Hematopoietic multipotent progenitor cell treated with erythropoietin and hydrocortisone succinate and interleukin-3 and kit ligand, for 17 days (in vitro differentiated cells): Measurements from ENCODE around the gene PARP8.

Experiments
- DNase-seq: peaks from one replicate; pipeline ENCODE4 v3.0.0-alpha.2; 2015; ENCODE audit warnings: low spot score

PARP8 gene

DNA sequence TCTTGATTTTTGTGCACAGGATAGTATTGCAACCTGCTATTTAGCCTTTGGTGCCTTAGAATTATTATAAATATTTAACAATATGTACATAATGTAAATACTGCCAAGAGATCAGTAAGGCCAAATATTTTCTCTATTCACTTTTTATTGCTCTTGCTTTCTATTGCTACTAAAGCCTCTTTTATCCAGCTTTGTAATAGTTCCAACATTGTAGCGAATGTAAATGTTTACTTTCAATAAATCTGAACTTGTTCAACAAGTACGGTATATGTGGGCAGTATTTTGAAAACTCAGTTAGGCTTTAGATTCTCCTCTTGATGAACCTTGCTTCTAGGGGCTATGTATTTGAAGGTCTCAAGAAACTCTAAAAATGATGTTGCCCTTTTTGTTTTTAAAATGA lies 179.8 kb downstream of the PARP8 start:
- no peak for DNase-seq

DNA sequence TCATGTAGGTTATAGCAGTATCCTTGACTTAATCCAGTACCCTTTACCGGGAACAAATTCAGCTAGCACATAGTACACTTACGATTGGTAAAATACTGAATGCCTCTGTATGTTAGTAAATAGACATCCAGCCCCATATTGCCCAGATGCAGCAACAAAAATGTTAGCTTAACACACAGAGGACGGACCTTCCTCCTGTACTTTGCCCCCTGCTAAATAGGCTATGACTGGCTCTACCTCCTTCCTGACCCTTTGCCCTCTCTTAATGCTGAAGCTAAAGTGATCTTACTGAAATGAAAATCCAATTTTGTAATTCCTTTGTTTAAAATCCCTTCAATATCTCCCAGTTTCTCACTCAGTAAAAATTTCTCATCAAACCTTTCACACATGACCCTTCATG lies 183.1 kb downstream of the PARP8 start:
- DNase-seq, result no peak

DNA sequence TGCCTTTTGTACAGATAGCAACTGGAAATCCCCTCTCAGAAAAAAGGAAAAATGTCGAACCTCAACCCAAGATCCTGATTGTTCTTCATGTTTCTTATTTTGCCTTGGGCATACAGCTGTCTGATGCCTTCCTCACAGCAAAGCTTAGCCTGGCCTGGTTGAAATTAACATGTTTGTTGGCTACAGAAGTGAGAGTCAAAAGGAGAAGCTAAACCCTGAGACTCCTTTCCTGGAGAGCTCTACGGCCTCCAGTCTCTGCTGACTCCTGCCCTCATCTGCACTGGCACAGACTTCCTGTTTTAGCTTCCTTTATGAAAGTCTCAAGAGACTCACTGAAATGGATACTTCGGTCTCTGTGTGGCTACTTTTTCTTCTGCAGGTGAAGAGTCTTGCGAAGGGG lies 186.7 kb downstream of the PARP8 start:
- DNase-seq, result no peak

DNA sequence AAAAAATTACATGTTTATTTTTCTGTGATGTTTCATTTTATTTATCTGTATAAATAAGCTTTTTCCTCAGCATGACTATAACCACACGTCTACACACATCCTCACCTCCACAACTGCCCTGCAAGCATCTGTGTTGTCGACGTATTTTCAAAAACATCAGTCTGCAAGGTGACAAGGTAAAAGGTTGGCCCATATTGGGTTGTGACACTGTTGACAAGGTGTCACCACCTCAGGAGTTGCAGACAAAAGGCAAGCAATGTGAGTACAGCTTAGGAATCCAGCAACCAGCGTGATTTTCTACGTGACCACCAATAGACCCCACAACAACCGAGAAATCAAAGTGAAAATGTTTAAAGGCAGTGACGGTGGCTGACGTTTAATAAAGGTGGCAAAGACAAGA lies 187.6 kb downstream of the PARP8 start:
- no peak for DNase-seq

DNA sequence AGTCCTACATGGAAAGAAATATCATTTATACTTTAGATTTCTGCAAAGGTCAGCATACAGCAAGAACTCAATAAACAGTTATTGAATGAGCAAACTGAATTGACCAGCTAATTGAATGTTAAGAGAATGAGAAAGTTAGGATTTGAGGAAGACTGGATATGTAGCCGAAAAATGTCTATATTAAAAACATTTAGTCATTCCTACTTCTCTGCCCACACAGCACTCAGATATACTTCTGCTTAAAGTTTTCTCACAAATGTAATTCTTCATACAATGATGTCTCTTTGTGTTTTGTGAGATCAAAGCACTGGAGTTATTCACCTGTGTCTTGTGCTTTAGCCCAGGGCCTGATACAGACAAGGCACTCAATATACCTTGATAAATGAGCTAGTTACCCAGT lies 188.6 kb downstream of the PARP8 start:
- DNase-seq, result no peak

DNA sequence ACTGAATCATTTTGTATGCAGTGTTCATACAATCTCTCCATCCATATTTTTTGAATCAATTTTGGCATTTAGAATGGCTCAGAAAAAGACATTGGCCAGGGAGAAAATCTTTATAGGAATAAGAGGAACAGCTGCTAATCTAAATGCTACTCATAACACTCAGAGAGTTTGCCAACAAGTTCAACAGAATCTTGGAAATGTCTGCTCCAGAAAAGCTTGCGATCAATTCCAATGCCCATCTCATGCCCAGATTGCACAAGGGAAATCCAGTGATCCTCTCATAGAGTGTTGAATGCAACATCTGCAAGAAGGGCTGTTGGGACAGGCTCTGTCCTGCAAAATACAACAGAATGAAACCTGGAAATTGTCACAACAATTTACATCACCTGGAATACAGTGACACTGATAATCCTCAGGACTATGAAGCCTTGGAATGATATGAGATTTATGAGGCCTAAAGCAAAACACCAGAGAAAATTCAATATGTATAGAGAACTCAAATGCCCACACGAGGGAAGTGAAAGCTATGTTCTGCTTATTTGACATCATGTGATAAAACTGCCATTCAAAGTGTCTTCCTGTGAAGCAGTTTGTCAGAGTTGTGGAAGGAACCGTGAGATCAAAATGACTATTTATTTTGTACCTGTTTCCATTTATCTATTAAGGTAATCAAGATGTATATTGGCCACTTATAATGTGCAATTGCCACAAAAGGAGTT lies 190.1 kb downstream of the PARP8 start:
- DNase-seq, result no peak

DNA sequence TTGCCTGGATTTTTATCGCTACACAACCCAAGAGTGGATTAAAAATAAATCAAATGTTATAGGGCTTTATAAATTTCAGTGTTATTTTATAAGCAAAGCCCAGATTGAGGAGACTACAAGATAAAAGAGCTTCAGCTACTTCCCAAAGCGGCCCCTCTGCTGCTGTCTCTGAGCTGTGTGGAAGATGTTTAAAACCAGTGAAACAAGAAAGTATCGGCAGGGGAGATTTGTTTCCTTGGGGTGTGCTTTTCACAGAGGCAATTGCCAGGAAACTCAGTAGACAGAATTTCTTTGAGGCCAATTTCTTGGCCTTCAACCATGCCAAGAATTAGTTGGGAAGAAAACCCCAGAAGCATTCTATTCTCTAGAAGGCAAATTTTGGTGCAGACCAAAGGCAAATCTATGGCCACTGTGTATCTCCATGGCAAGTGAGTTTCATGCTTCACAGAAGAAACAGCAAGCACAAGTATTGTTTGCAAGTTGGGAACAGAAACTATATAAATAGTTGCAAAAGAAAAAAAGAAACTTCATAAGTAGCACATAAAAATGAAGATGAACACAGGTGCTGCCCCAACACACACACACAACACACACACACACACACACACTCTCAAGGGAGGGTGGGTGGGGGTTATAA lies 197.2 kb downstream of the PARP8 start:
- DNase-seq, result no peak

DNA sequence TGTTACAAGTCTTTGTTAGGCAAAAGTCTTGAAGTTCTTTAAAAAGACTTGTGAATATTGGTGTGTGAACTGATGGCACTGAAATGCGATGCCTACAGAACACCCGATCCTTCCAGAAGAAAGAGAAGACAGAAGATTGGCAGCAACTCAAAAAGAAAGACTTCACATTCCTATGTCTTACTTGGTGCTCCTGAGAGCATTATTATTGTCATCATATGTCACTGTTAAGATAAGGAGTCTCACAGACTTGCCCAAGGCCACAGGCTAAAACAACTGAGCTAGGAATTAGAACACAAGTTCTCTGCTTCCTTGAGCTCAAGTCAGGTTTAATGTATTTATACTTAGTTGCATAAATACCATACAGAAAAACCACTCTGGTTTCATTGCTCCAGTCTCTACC lies 198.0 kb downstream of the PARP8 start:
- DNase-seq, result no peak

DNA sequence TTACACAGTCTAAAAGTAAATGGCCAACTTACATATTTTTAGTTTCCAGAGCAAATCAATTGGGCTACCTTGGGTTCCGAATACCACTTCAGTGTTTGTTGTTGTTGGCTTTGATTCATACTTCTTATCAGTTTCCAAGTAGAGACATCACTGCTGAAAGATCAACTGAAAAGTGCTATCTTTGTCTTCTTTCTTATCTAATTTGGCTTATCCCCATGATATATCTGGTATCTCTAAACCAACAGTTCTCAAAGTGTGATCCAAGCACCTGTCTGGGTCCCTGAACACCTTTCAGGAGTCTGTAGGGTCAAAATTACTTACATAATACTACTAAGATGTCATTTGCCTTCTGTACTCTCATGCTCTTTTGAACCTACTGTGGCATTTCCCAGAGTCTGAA lies 200.0 kb downstream of the PARP8 start:
- no peak for DNase-seq

DNA sequence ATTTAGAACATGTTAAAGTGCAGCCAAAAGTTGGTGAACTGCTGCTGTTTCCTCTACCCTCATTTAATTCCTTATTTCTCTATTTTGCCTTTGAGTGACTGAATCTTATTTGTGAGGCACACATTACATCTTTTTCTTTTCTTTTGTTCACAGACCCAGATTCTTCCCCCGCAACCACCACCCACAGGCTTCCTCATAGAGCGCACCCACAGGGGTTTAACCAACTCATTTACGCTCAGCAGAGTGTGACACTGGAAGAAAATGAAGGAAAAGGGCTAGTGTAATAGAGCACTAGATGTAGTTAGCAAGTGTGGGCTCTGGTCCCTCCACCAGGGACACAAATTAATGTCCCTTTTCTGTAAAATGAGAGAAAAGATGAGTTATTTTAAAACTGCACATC lies 200.7 kb downstream of the PARP8 start:
- DNase-seq, result no peak

DNA sequence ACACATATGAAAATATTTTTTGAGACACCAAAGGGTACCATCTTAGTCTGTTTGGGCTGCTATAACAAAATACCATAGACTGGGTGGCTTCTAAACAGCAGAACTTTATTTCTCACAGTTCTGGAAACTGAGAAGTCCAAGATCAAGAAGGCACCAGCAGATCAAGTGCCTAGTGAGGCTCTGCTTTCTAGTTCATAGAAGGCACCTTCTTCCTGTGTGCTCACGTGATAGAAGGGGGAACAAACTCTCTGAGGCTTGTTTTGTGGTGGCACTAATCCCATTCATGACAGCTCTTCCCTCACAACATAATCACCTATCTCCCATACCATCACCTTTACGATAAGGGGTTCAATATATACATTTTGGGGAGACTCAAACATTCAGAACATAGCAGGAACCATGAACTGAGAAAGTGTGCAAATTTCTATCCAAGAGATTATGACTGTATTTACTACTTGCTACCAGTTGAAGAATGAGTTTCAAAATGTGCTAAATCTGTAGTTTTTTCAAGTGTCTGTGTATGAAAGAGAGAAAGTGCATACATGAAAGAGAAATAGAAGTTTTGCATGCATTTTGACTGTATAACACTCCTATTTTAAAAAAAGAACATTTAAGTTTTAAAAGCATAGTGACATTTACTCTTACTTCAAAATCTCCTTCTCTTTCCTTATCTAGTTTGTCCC lies 207.3 kb downstream of the PARP8 start:
- DNase-seq, result no peak

DNA sequence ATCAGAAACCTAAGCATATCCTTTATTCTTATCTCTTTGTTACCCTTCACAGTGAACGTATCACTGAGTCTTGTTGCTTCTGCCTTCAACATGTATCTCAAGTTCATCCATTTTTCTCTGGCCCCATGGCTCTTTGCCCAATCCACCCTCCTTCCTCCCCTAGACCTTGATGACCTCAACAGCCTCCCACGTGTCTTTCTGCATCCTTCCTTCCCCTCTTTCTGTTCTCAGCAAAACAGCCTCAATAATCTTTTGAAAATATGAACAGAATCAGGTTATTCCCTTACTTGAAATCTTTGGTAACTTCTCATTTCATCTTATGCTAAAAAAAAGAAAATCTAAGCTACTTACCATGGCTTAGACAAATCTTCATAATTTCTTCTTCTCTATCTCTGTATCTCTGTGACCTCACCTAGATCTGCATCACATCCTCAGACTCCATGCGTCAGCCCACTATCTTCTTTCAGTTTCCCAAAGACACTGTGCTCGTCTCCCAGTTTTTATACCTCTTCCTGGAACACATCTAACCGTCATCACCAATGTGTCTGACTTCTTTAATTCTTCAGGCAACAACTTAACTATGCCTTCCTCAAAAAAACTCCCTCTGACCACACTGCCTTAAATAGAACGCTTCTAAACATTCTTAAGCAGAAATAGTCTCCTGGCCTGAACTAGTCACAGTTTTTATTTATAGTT lies 208.0 kb downstream of the PARP8 start:
- no peak for DNase-seq

DNA sequence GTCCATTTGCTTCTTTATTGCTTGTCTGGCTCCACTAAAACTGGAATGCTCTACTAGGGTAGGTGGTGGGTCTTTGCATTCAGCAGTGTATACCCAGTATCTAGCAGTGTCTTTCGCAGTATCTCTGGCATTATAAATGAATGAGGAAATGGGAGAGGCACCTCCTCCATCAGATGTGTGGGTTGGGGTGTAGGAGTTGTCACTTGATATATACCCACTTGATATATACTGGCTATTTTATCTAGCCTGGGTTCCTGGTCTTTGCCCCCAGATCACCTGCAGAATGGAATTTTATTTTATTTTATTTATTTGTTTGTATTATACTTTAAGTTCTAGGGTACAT lies 208.5 kb downstream of the PARP8 start:
- DNase-seq, result no peak

DNA sequence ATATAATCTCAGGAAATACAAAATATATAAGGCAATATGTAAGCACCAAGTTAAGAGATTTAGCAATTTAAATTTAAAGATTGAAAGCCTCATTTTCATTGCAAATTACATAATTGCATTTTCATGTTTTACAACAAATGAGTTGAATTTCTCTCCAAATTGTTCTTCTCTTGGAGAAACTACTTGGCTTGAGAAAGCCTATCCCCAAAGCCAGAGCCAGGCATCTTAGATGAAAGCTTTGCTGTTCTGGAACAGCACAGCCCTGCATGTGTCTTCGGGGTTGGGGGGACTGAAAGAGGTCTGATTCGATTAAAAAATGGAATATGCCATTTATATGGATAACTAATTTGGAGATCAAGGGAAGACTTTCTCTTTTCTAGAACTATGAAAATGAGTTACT lies 212.0 kb downstream of the PARP8 start:
- no peak for DNase-seq

DNA sequence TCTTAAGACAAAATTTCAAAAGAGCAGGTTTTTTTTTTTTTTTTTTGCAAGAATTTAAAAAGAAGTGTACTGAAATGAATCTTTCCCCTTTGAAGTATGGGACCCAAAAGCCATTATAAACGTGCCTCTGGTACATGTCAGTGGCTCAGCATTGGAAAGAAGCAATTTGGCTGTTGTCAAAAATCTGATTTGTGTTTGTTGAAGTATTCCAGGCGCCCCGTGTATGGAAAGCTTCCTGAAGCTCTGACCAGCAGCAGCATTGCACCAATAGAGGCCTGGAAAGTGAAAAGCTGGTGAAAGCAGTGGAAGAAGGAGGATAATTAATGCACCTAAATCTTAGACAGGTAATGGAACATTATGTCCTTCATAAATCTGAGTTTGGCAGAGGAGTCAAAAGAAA lies 215.0 kb downstream of the PARP8 start:
- no peak for DNase-seq

DNA sequence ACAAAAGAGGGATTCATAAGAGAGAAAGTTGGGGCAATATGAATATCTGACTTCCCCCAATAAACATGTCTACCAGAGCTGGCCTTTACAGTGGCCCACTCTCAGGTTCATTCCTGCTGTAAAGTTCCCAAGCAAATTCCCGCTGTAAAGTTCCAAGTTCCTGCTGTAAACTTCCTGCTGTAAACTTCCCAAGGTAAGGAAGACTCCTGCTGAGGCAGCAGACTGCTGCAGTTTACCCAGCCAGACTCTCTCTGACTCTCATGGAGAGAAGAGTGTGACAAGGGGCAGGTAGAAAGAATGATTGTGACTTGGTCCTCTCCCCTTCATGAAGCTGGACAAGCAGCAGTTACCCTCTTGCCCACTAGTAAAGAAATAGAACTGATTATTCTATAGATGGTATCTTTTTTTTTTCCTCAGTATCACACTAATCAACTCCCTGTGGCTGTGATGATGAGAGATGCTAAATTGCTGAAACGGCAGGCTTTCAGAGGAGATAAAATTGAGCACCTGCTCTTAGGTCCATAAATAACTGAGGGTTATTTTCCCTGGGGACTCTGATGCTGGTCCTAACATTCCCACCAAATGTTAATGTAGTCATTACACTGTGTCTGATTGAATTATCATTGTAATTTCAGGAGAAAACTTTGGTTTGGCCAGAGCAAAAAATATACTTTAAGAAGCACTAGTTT lies 220.4 kb downstream of the PARP8 start:
- no peak for DNase-seq

DNA sequence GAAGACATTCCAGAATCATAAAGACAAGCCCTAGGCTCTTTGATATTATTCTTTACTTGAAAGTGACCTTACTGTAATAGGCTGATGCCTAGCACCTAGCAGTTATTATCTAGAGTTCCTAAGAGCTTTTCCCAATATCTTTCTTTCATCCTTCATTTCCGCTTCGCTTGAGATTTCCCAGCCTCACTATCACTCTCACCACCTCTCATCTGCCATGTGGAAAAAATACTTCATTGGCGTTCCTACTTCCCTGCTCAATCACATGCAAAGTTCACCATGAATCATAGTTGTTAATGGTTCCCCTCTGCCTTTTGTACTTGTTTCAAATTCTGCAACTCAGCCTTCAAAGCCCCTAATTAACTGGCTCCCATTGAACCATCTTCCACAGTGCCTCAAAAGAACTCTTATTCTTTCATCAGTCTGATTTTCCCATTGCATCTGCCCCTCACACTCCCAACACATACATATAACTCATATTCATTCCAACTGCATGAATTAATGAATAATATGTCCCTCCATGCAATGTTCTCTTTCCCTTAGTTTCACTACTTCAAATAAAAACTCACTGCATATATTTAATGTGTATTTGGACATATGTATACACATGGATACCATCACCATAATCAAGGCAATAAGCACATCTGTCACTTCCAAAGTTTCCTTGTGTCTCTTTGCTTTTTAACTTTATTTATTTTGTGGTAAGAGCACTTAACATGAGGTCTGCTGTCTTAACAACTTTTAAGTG lies 221.6 kb downstream of the PARP8 start:
- no peak for DNase-seq

DNA sequence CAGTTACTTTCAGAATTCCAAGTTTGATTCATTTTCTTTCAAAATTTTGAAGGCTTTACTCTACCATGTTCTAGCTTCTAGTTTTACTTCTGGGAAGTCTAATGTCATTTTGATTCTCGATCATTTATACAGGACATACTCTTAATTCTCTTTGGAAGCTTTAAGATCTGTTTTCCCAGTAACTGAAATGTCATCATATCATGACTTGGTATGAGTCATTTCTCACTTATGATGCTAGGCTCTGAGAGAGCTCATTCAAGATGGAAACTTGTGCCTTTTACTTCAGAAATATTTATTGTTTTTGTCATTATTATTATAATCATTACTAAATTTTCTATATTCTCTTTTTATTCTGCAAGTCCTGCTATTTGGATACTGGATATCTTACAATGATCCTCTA lies 222.3 kb downstream of the PARP8 start:
- DNase-seq, result no peak

DNA sequence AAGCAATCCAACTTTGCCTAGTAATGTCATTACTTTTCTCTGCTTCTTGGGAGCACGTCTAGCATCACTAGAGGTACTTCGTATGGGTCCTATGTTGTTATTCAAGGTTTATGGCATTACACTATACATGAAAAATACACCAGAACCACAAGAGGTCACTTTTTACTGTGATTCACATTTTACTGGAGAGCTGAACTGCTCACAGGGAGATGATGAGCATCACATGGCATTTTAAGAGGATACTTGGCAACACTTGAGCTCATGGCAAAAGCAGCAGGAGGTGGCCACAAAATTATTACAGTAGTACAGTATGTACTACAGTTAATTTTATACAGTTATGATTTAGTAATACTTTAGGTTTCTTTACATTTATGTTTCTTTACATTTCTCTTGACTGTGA lies 223.4 kb downstream of the PARP8 start:
- no peak for DNase-seq
